Stimulated activated CD8-positive, alpha-beta memory T cell treated with anti-CD3 and anti-CD28 coated beads, Interleukin-15, amount 100 ng/mL, for 48 hours (primary cell): ENCODE results near the gene B4GALT2.

Experiments used
- DNase-seq, 2 donors: peaks; one replicate each; pipeline ENCODE4 v3.0.0-alpha.2; 2020; ENCODE audit warnings: low read depth in 2 of 2

The B4GALT2 gene

DNA sequence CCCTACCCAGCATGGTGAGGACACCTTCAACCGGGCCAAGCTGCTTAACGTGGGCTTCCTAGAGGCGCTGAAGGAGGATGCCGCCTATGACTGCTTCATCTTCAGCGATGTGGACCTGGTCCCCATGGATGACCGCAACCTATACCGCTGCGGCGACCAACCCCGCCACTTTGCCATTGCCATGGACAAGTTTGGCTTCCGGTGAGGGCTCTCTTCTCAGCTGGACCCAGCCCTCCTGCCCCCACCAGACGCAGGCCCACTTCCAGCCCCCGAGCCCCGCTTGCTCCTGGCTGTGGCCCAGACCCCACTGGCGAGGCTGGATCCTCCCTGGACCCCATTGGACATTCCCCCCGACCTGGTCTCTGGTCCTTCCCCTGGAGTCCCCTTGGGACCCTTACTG lies 5.8 kb downstream of the B4GALT2 start:
- DNase-seq, result no peak

DNA sequence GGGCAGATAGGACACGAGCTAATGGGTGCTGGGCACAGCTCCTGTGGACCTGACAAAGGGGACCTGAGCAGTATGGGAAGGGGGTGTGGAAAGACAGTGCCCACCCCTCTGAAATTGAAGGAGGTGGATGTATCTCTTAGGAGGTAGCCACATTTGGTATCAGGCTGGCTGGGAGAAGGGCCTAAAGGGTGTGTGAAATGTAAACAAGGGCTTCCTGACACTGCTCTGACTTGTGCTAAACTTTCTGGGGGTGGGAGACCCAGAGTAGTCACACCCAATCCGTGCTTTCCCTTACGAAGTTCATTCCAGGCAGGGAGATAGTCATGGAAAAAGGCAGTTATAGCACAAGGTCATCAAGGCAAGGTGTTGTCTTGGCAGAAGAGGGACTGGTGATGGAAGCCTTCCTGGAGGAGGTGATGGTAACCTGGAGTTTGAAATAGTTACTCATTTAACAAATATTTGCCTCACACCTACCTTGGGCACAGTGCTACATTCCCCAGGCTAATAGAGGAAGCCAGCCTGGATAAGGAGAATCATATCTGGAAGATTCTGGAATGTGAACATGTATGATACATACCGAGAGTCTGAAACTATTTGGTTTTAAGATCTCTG lies 7.1 kb downstream of the B4GALT2 start:
- no peak for DNase-seq

DNA sequence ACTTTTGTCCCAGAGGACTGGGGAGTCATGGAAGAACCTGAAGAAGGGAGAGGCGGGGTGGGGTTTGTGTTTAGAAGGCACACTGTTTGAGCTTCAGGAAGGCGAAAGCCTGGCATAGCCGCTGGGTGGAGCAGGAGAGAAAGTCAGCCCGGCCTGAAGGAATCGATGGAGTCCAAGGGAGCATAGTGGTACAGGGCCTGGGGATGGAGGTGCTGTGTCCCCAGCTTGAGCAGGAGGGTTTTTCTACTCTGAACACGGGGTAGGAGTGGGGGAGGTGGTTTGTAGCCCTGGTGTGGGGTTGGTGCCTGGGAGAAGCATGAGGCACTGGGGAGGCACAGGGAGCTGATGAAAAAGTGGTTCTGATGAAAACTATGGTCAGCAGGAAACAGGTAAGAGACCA lies 7.7 kb downstream of the B4GALT2 start:
- DNase-seq, result no peak

DNA sequence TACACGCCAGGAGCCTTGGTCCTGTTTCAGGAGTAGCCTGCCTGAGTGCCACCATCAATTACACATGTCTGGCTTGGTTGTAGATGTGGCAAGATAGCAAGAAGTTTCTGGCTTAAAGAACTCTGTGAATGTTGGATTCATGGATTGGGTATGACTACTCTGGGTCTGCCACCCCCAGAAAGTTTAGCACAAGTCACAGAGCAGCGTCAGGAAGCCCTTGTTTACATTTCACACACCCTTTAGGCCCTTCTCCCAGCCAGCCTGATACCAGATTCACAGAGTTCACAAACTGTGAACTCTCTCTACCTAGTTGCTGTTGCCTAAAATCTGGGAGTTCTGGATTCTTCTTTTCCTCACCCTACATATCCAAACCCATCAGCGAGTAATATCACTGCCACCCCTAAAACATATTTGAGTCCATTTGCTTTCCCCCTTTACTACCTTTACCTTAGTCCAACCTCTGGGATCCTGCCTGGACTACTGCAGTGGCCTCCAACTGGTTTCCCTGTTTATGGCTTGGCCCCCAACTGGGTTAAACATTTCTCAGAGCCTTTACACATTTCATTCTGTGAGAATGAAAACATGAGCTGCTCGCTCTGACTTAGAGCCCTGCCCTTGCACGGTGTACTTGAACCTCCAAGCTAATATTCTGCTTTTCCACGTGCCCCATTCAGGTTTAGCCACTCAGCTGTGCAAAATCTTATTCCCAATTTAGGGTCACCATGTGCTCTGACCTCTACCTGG lies 8.3 kb downstream of the B4GALT2 start:
- DNase-seq, result no peak

DNA sequence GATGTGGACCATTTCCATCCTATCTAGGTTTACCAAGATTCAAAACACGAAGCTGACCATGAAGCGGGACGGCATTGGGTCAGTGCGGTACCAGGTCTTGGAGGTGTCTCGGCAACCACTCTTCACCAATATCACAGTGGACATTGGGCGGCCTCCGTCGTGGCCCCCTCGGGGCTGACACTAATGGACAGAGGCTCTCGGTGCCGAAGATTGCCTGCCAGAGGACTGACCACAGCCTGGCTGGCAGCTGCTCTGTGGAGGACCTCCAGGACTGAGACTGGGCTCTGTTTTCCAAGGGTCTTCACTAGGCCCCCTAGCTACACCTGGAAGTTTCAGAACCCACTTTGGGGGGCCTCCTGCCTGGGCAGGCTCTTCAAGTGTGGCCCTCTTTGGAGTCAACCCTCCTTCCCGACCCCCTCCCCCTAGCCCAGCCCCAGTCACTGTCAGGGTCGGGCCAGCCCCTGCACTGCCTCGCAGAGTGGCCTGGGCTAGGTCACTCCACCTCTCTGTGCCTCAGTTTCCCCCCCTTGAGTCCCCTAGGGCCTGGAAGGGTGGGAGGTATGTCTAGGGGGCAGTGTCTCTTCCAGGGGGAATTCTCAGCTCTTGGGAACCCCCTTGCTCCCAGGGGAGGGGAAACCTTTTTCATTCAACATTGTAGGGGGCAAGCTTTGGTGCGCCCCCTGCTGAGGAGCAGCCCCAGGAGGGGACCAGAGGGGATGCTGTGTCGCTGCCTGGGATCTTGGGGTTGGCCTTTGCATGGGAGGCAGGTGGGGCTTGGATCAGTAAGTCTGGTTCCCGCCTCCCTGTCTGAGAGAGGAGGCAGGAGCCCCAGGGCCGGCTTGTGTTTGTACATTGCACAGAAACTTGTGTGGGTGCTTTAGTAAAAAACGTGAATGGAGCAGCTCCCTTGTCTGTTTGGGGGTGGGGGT lies 11.5 kb downstream of the B4GALT2 start:
- DNase-seq, result no peak

DNA sequence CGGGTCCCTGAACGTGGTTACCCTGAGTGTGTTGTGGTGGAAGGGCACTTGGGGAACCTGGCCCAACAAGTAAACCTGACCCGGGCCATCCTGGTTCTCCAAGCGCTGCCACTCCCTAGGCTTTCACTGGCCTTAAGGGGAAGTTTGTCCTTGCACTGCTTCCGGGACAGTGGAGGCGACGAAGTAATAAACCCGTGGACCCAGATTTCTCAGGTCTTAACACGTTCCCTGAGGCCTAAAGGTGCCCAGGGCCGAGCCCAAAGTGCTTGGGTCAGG lies 12.1 kb downstream of the B4GALT2 start:
- DNase-seq, result no peak

DNA sequence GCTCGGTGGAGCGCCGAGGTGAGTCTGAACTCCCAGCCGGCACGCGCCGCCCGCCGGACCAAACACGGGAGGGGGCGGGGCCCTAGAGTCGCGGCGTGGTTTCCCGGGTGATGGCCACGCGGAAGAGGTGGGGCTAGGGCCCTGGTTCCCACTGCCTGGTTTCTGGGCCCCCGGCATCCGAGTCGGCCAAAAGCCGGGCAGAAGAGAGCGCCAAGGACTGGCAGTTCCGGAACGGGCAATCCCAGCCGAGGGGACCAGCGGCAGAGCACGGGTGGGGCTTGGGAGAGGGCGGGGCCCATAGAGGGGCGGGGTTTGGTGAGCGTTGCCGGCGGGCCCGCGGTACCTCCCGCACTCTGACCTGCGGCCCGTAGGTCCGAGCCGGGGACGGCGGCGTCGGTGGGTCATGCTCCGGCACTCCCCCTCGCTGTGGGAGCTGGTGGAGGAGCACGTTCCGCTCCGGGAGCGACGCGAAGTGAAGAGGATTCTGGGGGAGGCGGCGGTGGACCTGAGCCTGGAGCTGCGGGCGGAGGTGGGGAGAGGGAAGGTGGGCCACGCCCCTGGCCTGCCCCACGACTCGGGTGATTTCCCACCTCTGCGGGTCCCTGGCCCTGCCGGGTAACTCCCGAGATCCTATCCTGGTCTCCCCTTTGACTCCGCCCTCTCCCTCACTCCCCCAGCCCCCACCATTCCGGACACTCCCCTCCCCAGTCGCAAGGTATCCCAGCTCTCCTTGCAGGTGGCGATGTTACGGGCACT lies 12.6 kb downstream of the B4GALT2 start, which contains the start of gene CCDC24:
Gene CCDC24, plus strand, starts transcription at position 124 of the 756 bp plus-strand sequence. Its CDS starts 280 bp downstream, at position 404.
- DNase-seq, result peak; percentile 64 to 65

DNA sequence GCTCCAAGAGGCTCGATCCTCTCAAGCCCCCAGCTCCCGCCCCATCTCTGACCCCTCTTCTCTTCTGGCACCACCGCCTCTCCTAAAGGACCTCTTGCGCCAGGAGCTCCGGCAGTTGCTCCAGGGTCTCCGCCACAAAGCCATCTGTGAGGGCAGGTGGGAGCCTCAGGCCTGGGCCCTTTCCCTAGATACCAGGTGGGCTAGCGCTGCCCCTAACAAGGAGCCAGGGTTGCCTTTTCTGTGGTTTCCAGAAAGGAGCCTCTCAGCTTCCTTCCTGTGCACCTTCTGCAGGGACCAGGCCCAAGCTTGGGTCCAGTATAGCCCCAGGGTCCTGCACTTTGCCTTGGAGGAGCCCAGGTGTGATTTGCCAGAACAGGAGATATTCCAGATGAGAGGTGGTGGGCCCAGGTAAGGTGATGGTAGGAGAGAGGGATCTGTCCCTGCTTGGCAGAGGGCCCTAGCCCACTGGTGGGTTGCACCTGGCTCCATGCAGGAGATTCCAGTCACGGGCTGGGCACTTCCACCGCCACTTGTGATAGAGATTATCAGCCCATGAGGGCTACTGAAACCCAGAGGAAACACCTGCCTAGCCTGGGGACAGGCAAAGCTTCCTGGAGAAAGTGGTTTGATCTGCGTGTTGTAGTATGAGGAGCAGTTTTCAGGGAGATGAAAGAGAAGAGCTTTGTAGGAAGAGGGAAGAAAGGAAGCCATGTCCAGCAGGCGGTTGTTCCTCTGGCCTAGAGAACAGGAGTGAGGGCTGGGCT lies 13.4 kb downstream of the B4GALT2 start:
- DNase-seq, result no peak

DNA sequence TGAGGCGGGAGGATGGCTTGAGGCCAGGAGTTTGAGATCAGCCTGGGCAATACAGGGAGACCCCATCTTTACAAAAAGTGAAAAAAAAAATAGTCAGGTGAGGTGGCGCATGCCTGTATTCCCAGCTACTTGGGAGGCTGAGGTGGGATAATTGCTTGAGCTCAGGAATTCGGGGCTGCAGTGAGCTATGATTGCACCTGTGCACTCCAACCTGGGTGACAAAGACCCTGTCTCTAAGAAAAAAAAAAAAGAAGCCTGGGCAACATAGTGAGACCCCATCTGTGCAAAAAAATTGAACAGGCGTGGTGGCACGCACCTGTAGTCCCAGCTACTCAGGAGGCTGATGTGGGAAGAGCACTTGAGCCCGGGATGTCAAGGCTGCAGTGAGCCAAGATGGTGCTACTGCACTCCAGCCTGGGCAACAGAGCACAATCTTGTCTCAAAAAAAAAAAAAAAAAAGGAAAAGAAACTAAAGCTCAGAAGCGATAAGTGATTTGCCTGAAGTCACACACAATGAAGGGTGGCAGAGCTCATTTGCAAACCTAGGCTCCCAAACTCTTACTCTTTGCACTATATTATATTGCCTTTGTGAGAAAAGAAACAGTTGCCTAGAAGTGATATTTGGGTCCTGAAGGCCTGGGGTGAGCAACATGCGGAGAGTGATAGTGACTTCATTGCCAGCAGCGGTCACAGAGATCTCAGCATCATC lies 14.3 kb downstream of the B4GALT2 start:
- no peak for DNase-seq

DNA sequence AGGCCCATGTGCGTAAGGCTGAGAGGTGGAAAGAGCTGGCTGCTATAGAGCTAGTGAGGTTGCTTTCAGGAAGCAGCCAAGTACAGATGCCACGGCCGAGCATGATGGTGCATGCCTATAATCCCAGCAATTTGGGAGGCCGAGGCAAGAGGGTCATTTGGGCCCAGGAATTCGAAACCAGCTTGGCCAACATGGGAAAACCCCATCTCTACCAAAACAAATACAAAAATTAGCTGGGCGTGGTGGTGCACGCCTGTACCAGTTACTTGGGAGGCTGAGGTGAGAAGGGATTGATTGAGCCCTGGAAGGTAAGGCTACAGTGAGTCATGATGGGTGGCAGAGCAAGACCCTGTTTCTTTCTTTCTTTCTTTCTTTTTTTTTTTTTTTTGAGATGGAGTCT lies 15.1 kb downstream of the B4GALT2 start:
- DNase-seq, result no peak

DNA sequence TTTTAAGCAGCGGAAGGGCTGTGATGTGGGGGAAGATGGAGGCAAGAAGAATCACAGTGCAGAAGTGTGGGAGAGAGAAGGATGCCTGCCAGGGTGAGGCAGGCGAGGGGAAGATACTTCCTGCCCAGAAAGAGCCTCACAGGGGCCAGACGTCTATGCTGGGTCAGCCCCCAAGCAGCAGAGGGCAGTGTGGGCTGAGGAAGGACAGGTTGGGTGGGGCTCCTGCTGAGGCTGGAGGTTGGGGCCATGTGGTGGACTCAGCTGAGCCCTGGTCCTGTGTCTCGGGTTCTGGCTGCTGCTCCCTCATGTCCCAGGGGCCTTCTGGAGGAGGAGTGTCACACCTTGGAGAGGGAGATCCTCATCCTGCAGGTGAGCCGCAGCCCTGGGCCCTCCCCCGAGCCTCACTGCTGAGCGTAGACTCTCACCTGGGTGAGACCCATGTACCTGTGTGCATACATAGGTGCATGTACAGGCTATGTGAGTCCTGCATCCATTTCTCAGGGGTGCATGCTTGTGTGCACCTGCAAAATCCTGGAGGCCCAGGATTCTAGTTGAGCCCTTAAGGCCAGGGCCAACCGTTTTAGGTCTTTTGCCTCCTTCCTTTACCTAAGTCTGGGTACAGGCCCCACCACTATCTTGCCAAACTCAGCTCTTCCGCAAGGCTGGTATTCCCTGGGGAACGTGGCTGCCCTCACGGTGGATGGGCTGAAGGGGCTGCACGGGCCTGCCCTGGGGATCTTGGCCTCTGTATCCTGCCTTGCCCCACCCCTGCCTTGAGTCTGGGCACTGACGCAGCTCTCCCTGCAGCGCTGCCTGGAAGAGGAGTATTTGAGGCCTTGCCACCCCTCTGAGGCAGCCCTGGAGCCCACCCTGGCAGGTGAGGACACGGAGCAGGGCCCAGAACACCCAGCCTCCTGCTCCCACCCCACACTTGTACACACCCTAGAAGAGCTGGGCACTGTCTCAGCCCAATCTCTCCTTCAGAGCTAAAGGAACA lies 16.1 kb downstream of the B4GALT2 start:
- no peak for DNase-seq

DNA sequence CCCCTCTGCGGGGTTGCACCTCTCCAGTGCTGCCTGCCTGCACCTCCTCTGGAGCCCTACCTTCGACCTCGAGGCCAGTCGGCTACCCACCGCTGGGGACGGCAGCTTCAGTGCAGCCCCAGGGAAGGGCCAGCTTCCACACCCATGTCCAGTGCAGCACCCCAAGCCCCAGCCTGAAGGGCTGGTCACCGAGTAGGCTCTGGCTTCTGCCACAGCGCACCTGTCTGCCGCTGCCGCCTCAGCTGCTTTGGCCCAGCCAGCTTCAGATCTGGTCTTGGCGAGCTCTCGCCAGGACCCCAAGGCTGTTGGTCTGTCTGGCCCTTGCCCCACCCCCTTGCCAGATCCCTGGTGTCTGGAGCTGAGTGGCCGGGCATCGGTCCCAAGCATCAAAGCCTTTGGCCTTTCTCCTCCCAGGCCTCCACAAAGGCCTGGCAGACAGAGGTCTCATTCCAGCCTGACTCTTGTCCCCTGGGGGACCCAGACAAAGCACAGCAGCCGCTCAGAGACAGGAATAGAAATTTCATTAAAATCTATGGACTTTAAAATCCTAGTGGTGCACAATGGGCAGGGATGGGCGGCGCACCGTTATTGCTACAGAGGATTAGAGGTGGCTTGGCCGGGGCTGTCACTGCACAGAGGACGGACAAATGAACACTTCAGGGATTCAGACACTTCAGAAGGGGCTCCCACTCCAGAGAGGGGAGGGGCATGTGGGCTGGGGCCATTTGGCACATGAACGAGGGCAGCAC lies 17.1 kb downstream of the B4GALT2 start:
- no peak for DNase-seq

DNA sequence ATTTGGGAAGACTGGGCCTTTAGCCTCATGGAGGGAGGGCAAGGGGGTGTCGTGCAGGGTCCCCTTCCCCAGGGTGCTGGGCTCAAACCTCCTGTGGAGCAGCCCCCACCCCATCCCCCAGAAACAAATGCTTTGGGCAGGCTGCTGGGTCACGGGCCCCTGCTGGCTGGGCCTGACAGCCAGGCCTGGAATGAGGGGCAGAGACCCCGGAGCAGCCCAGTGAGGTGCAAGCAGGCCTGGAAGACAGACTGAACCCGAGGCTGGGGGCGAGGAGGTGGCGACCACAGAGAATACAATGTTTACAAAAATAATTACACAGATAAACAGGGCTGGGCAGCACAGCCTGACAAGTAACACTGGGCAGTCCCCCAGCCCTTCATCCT lies 17.7 kb downstream of the B4GALT2 start:
- no peak for DNase-seq

DNA sequence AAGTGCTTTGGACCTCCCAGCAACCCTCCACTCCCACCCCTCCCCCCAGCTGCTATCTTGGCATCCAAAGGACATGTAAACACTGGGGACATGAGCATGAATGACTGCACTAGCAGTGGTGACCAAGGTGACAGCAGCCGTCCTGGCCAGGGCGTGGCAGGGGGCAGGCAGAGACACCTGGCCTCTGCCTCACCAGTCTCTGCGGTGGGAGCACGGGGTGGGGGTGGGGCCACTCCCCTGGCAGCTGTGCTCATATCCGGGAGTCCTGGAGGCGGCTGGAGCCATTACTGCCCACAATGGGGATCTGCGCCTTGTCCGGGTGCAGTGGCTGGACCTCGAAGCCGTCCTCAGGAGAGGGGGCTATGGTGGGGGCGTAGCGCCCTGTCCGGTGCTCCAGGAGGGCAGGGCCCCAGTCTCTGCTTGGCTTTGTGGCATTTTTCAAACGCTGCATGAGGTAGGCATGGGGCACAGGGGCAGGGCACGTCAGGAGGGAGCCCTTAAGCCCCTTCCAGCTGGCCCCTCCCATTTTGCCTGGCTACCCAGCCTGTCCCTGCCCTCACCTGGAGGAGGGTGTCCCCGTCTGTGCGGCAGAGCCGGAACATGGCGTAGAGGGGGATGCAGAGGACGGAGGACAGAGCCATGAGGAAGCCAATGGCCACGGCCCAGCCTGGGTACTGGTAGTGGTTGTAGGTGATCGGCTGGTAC lies 18.4 kb downstream of the B4GALT2 start:
- no peak for DNase-seq

DNA sequence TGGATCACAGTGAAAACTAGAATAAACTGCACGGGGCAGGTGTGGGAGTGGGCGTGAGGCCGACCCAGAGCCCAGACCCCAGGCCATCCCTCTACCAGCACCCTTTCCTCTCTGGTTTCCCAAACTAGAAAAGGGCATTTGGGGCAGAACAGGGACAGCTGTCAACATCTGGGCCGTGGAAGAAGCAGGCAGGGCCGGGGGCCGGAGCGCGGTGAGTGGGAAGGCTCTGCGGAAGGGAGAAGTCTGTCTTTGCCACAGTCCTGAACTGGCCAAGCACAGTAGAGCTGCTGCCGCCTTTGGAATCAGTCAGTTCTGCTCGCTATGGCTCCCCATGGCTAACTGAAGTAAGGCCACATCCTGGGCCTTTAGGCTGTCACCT lies 19.0 kb downstream of the B4GALT2 start:
- no peak for DNase-seq

DNA sequence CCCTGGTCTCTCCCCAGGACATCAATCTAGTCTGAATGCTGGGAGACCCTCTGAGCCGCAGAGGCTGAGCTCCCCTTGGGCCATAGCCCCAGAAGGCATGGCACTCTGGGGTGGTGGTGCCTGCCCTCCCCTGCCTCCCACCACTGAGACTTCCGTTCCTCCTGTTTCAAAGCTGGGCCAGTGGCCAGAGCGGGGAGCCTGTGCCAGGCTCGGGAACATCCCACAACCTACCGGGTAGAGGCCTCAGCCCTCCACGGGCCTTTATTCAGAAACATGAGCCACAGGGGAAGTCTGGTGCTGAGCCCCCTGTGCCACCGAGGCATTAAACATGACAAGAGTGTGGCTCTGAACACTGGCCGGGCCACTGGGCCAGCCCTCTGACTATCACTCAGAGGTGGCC lies 20.4 kb downstream of the B4GALT2 start:
- no peak for DNase-seq

DNA sequence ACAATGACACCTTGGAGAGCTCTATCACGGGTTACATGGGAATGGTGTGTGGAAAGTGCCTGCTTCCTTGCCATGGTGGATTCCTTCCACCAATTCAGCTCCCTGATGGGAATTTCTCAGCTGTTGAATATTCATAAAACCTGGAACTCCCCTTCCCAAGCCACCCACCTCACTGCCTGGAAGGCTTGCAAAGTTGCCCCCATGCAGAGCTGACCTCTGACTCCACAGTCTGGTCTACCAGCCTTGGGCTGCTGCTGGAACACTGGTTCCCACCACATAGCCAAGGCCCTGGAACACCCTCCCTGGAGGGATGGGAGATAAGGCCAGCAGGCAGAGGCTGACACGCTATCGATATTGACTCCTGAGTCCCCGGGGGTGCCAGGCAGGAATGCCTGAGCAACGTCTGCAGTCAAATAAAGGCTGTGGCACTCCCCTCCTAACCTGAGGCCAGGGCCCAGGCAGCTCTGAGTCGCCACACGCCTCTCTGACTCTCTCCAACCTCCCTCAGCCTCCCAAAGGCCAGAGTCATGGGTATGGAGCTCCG lies 21.2 kb downstream of the B4GALT2 start:
- DNase-seq, result no peak

DNA sequence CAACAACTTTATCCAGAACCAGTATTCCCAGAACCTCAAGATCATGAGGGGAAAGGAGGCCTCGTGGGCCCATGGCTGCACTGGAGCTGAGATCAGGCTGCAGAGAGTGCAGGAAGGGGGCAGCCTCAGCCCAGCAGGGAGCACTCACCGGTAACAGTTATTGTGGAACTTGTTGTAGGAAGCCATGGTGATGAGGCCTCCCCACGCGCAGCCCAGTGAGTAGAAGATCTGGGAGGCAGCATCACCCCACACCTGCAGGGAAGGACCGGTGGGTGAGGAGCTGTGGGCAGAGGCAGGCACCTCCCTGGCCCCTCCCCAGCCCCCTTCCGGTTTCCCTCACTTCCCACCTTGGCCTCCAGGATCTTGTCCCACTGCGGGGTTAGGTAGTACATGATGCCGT lies 23.2 kb downstream of the B4GALT2 start:
- DNase-seq, result no peak
